Activated T-helper 17 cell treated with anti-CD3 and anti-CD28 coated beads, Interleukin-2, amount 50 U/mL, for 72 hours (primary cell): Measurements from ENCODE around the gene CCM2L. TPM values are rescaled to one million over a fixed set of nuclear protein-coding genes. Genes with fewer than 3 reads are reported as not detected.

Experiments
- ATAC-seq: fragments of 150-1000 bp; cut with Tn5 transposase; replicated peaks from 2 replicates; pipeline ENCODE4 v1.10.0; 2021; ENCODE audit warnings: mild to moderate bottlenecking, moderate library complexity
- H3K27ac Mint-ChIP-seq: one replicate; pipeline ENCODE4 v1.8.0; 2022; ENCODE audit warnings: mixed read lengths
- H3K27me3 Mint-ChIP-seq: one replicate; pipeline ENCODE4 v1.8.0; 2022; ENCODE audit warnings: mixed read lengths
- H3K36me3 Mint-ChIP-seq: one replicate; pipeline ENCODE4 v1.8.0; 2022; ENCODE audit warnings: low read depth, mild to moderate bottlenecking, mixed read lengths
- H3K4me1 Mint-ChIP-seq: one replicate; pipeline ENCODE4 v1.8.0; 2022; ENCODE audit warnings: mixed read lengths
- H3K4me3 Mint-ChIP-seq: one replicate; pipeline ENCODE4 v1.8.0; 2022; ENCODE audit warnings: mild to moderate bottlenecking, mixed read lengths
- H3K9me3 Mint-ChIP-seq: one replicate; pipeline ENCODE4 v1.8.0; 2022; ENCODE audit warnings: mixed read lengths
- total RNA-seq, 2 donors: library from RNA; stranded (reverse); gene quantifications; one replicate each; pipeline ENCODE4 v1.2.3, GENCODE V29; 2022

The CCM2L gene
- not detected for total RNA-seq

- Mint-ChIP-seq H3K4me3 (no peak within 1 kb of the TSS), H3K4me1 (no peaks in the 10 kb centered on the region), H3K27ac (no peak within 1 kb of the TSS), H3K27me3 (peaks cover 7% of the 10 kb centered on the region), H3K9me3 (no peaks in the 10 kb centered on the region), H3K36me3 (no peaks in the 10 kb centered on the region)
- ATAC-seq, result no peak
Measured at GRCh38 chr20:32010101-32010500, at the start of gene CCM2L. Gene CCM2L (plus strand): TSS chr20:32010438. CDS start chr20:32010455, 17 bp downstream.

- Mint-ChIP-seq H3K27ac (no peak overlapping the region), H3K9me3 (peaks cover 3% of the 10 kb centered on the region), H3K4me3 (no peak overlapping the region), H3K36me3 (no peaks in the 10 kb centered on the region), H3K4me1 (peaks cover 4% of the 10 kb centered on the region), H3K27me3 (peaks cover 60% of the 10 kb centered on the region)
- ATAC-seq, result no peak
Measured at GRCh38 chr20:31962761-31963160, 47.5 kb upstream of the CCM2L start.

- no peak for ATAC-seq
- H3K36me3 Mint-ChIP-seq, result no peaks in the 10 kb centered on the region
- no peak overlapping the region for H3K4me3 Mint-ChIP-seq
- H3K9me3 Mint-ChIP-seq, result peaks cover 3% of the 10 kb centered on the region
- H3K27me3 Mint-ChIP-seq, result peaks cover 60% of the 10 kb centered on the region
- H3K4me1 Mint-ChIP-seq, result peaks cover 4% of the 10 kb centered on the region
- H3K27ac Mint-ChIP-seq, result no peak overlapping the region
Measured at GRCh38 chr20:31963889-31964288, 46.3 kb upstream of the CCM2L start.

GRCh38 chr20:31966991-31967655, 43.1 kb upstream of the CCM2L start:
- Mint-ChIP-seq H3K36me3 (no peaks in the 10 kb centered on the region), H3K27me3 (peaks cover 57% of the 10 kb centered on the region), H3K27ac (no peak overlapping the region), H3K4me3 (peak overlapping the region; percentile 44), H3K9me3 (peaks cover 3% of the 10 kb centered on the region), H3K4me1 (peaks cover 4% of the 10 kb centered on the region)
- no peak for ATAC-seq

- H3K4me1 Mint-ChIP-seq, result peaks cover 4% of the 10 kb centered on the region
- H3K4me3 Mint-ChIP-seq, result peak within 1 kb of the TSS; percentile 59
- peaks cover 3% of the 10 kb centered on the region for H3K9me3 Mint-ChIP-seq
- H3K27me3 Mint-ChIP-seq, result peaks cover 54% of the 10 kb centered on the region
- no peaks in the 10 kb centered on the region for H3K36me3 Mint-ChIP-seq
- ATAC-seq, result peak; percentile 7
- H3K27ac Mint-ChIP-seq, result no peak within 1 kb of the TSS
Measured at GRCh38 chr20:31967830-31968249, 42.4 kb upstream of the CCM2L start, which contains the start of gene XKR7. Gene XKR7 (plus strand): TSS chr20:31968151. CDS start chr20:31968176, 25 bp downstream.

- no peak overlapping the region for H3K27ac Mint-ChIP-seq
- peaks cover 58% of the 10 kb centered on the region for H3K27me3 Mint-ChIP-seq
- no peaks in the 10 kb centered on the region for H3K36me3 Mint-ChIP-seq
- ATAC-seq, result peak; percentile 67
- H3K4me3 Mint-ChIP-seq, result peak overlapping the region; percentile 59
- H3K9me3 Mint-ChIP-seq, result peaks cover 3% of the 10 kb centered on the region
- H3K4me1 Mint-ChIP-seq, result peaks cover 4% of the 10 kb centered on the region
Measured at GRCh38 chr20:31968291-31969126, 41.7 kb upstream of the CCM2L start.

GRCh38 chr20:31969991-31970390, 40.2 kb upstream of the CCM2L start:
- H3K4me3 Mint-ChIP-seq, result no peak overlapping the region
- peaks cover 3% of the 10 kb centered on the region for H3K9me3 Mint-ChIP-seq
- no peaks in the 10 kb centered on the region for H3K36me3 Mint-ChIP-seq
- H3K27ac Mint-ChIP-seq, result no peak overlapping the region
- peaks cover 4% of the 10 kb centered on the region for H3K4me1 Mint-ChIP-seq
- ATAC-seq, result no peak
- H3K27me3 Mint-ChIP-seq, result peaks cover 59% of the 10 kb centered on the region

- ATAC-seq, result no peak
- no peaks in the 10 kb centered on the region for H3K9me3 Mint-ChIP-seq
- no peaks in the 10 kb centered on the region for H3K4me1 Mint-ChIP-seq
- H3K27ac Mint-ChIP-seq, result no peak overlapping the region
- no peaks in the 10 kb centered on the region for H3K36me3 Mint-ChIP-seq
- no peak overlapping the region for H3K4me3 Mint-ChIP-seq
- H3K27me3 Mint-ChIP-seq, result peaks cover 44% of the 10 kb centered on the region
Measured at GRCh38 chr20:31972471-31973021, 37.7 kb upstream of the CCM2L start.

GRCh38 chr20:31974296-31974695, 35.9 kb upstream of the CCM2L start:
- no peak for ATAC-seq

GRCh38 chr20:31974951-31975487, 35.2 kb upstream of the CCM2L start:
- no peaks in the 10 kb centered on the region for H3K36me3 Mint-ChIP-seq
- no peak overlapping the region for H3K4me3 Mint-ChIP-seq
- no peak overlapping the region for H3K27ac Mint-ChIP-seq
- H3K4me1 Mint-ChIP-seq, result no peaks in the 10 kb centered on the region
- peaks cover 38% of the 10 kb centered on the region for H3K27me3 Mint-ChIP-seq
- ATAC-seq, result no peak
- no peaks in the 10 kb centered on the region for H3K9me3 Mint-ChIP-seq

More at GRCh38 chr20:31974296-31974695, 35.9 kb upstream of the CCM2L start:
- no peak overlapping the region for H3K27ac Mint-ChIP-seq
- H3K4me1 Mint-ChIP-seq, result no peaks in the 10 kb centered on the region
- H3K36me3 Mint-ChIP-seq, result no peaks in the 10 kb centered on the region
- no peak overlapping the region for H3K4me3 Mint-ChIP-seq
- no peaks in the 10 kb centered on the region for H3K9me3 Mint-ChIP-seq
- H3K27me3 Mint-ChIP-seq, result peaks cover 40% of the 10 kb centered on the region

GRCh38 chr20:31975874-31976273, 34.4 kb upstream of the CCM2L start:
- Mint-ChIP-seq H3K4me3 (no peak overlapping the region), H3K27me3 (peaks cover 32% of the 10 kb centered on the region), H3K36me3 (no peaks in the 10 kb centered on the region), H3K27ac (no peak overlapping the region), H3K9me3 (no peaks in the 10 kb centered on the region), H3K4me1 (no peaks in the 10 kb centered on the region)
- ATAC-seq, result no peak

GRCh38 chr20:31977080-31977479, 33.2 kb upstream of the CCM2L start:
- no peak overlapping the region for H3K4me3 Mint-ChIP-seq
- peaks cover 29% of the 10 kb centered on the region for H3K27me3 Mint-ChIP-seq
- no peaks in the 10 kb centered on the region for H3K9me3 Mint-ChIP-seq
- H3K27ac Mint-ChIP-seq, result no peak overlapping the region
- ATAC-seq, result no peak
- no peaks in the 10 kb centered on the region for H3K36me3 Mint-ChIP-seq
- H3K4me1 Mint-ChIP-seq, result no peaks in the 10 kb centered on the region

- no peak overlapping the region for H3K4me3 Mint-ChIP-seq
- no peaks in the 10 kb centered on the region for H3K9me3 Mint-ChIP-seq
- no peaks in the 10 kb centered on the region for H3K36me3 Mint-ChIP-seq
- no peaks in the 10 kb centered on the region for H3K4me1 Mint-ChIP-seq
- H3K27me3 Mint-ChIP-seq, result peaks cover 14% of the 10 kb centered on the region
- ATAC-seq, result no peak
- no peak overlapping the region for H3K27ac Mint-ChIP-seq
Measured at GRCh38 chr20:31979713-31980426, 30.4 kb upstream of the CCM2L start.

- Mint-ChIP-seq H3K9me3 (no peaks in the 10 kb centered on the region), H3K4me3 (no peak overlapping the region), H3K4me1 (no peaks in the 10 kb centered on the region), H3K27me3 (peaks cover 9% of the 10 kb centered on the region), H3K36me3 (no peaks in the 10 kb centered on the region), H3K27ac (no peak overlapping the region)
- no peak for ATAC-seq
Measured at GRCh38 chr20:31981784-31982183, 28.5 kb upstream of the CCM2L start.
